GM13977 (cell line): ENCODE results near the gene MYL5.
"Not testable (repeated sequence)": the region's sequence is repeated elsewhere in the genome, so short reads cannot be mapped to it uniquely, and the experiment has no call there.

Source experiments
- DNase-seq: peaks from one replicate; pipeline ENCODE4 v3.0.0; 2012; ENCODE audit warnings: low spot score
- in situ Hi-C: fragments of 300-500 bp; cut with MboI; formaldehyde crosslinking; loops from one replicate; pipeline ENCODE4 v1.12.0; 2022; ENCODE audit warnings: low sequenced_read_pairs, low pct_unique_long_range_greater_than_20kb, mixed read lengths, inconsistent platforms; ENCODE audit not compliant: unreplicated experiment
- TF ChIP-seq, protein P1 (sequence below): IDR thresholded peaks from 2 replicates; pipeline ENCODE4 v1.5.1; 2012; ENCODE audit warnings: mild to moderate bottlenecking, control low read depth; ENCODE audit not compliant: insufficient read depth; ENCODE audit errors: extremely low read depth, missing control alignments

The MYL5 gene

DNA sequence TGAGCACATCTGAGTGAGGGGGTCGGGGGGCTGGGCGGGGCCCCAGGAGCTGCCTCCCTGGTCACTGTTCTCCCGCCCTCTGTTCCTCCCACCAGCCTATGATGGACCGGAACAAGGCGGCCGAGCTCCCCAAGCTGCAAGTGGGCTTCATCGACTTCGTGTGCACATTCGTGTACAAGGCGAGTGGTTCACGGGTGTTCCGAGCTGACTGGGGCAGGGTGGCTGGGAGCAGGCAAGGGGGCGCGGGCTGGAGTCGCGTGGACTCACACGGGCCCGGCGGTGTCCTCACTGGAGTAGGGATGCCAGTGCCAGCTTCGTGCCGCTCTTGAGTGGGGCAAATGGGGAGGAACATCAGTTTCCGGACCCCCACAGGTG, 7.9 kb upstream of the MYL5 start:
- in situ Hi-C loops = no loop called here
- TF ChIP-seq, protein P1, sequence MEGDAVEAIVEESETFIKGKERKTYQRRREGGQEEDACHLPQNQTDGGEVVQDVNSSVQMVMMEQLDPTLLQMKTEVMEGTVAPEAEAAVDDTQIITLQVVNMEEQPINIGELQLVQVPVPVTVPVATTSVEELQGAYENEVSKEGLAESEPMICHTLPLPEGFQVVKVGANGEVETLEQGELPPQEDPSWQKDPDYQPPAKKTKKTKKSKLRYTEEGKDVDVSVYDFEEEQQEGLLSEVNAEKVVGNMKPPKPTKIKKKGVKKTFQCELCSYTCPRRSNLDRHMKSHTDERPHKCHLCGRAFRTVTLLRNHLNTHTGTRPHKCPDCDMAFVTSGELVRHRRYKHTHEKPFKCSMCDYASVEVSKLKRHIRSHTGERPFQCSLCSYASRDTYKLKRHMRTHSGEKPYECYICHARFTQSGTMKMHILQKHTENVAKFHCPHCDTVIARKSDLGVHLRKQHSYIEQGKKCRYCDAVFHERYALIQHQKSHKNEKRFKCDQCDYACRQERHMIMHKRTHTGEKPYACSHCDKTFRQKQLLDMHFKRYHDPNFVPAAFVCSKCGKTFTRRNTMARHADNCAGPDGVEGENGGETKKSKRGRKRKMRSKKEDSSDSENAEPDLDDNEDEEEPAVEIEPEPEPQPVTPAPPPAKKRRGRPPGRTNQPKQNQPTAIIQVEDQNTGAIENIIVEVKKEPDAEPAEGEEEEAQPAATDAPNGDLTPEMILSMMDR = no peak
- DNase-seq = no peak

DNA sequence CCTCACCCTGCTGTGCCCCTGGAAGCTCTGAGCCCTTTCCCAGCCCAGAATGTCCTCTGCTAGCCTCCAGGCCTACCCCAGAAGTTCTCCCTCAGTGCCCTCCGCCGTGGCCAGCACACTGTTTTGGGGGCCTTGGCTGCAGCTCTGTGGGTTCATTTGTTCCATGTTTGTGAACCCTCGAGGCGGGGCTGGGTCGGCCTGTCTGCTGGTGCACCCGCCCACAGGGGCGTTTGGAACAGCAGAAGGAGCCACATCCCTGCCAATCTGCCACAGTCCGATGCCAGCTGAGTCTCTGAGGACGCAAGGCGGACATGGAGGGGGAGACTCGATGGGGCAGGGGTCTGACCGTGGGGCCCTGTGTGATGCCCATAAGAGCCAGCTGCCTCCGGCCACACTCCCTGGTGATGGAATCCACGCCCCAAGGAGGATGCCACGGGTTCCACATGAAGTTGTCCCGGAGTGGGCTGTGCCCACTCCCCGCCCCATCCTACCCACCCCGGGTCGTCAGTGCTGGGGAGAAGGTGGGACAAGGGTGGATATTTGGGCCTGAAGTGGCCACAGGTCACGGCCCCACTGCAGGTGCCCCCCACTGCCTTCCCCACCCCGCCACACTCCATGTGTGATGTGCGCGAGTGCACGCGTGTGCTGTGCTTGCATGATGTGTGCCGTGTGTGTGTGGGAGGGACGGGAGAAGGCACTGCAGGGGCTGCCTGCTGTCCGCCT, 7.4 kb upstream of the MYL5 start:
- TF ChIP-seq, protein P1 = no peak
- DNase-seq = no peak
- in situ Hi-C loops = no loop called here

DNA sequence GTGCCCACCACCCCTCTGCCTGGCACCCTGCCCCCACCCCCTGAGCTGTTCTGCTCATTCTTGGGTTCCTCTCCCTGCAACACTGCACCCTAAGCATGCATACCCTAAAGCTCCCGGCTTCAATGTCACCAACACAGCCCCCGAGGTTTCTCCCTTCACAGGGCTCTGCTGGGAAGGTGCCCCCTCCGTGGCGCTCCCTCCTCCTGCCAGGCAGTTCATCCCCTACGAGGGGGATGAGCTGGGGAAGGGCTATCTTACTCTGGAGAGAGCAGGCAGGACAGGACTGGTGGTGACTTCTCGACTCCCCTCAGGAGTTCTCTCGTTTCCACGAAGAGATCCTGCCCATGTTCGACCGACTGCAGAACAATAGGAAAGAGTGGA, 6.8 kb upstream of the MYL5 start:
- TF ChIP-seq, protein P1 = no peak
- no peak for DNase-seq
- in situ Hi-C loops = no loop called here

DNA sequence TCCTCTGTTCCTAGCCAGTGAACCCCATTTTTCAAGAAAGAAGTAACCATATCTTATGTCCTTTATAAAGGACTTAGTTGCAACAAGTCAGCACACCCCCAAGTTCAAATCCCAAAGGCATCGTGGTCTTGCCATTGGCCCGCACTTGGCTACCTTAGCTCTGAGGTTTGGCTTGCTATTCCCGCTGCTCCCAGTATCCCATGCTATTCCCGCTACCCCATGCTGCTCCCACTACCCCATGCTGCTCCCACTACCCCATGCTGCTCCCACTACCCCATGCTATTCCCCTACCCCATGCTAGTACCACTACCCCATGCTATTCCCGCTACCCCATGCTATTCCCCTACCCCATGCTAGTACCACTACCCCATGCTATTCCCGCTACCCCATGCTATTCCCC, 6.1 kb upstream of the MYL5 start:
- in situ Hi-C loops = not testable (repeated sequence)

DNA sequence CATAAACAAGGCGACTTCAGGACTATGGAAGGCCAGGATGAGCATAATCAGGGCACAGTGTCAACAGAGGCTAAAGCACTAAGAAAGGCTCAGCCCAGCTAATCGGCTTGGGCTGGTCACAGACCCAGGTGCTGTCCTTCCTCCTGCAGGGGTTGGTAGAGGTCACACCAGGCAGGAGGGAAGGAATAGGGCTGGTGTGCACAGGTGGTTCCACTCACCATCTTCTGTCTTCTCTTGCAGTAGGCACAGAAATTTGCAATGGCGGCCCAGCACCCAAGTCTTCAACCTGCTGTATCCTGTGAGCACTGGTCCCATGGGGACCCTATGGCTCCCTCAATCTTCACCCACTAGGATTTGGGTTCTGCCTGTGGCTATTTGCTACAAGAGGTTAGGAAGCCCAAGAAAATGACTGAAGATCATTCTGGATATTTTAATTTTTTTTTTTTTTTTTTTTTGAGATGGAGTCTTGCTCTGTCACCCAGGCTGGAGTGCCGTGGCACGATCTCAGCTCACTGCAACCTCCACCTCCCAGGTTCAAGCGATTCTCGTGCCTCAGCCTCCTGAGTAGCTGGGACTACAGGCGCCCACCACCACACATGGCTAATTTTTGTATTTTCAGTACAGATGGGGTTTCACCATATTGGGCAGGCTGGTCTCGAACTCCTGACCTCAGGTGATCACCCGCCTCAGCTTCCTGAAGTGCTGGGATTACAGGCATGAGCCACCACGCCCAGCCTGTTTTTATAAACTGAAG, 4.4 kb upstream of the MYL5 start:
- in situ Hi-C loops, DNase-seq: not testable (repeated sequence)

More for the DNA sequence above, 6.1 kb upstream of the MYL5 start:
- DNase-seq = not testable (repeated sequence)

DNA sequence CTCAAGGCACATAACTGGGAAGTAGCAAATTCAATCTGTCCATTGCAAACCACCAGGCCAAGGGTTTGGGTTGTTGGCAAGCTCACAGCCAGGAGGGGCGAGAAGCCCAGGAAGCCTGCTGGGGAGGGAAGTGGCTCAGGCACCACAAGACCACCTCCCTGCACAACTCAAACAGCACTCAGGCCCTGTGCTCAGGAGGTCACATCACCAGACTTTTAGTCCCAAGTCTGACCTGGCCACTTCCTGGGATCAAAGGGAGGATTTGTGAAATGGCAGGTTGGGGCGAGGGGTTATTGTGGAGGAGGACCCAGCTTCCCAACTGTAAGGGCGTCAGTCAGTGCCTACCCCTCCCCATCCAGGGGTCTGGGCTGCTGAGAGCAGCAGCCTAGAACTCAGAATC, 2.6 kb upstream of the MYL5 start:
- no peak for DNase-seq
- TF ChIP-seq, protein P1 = no peak
- in situ Hi-C loops = no loop called here

DNA sequence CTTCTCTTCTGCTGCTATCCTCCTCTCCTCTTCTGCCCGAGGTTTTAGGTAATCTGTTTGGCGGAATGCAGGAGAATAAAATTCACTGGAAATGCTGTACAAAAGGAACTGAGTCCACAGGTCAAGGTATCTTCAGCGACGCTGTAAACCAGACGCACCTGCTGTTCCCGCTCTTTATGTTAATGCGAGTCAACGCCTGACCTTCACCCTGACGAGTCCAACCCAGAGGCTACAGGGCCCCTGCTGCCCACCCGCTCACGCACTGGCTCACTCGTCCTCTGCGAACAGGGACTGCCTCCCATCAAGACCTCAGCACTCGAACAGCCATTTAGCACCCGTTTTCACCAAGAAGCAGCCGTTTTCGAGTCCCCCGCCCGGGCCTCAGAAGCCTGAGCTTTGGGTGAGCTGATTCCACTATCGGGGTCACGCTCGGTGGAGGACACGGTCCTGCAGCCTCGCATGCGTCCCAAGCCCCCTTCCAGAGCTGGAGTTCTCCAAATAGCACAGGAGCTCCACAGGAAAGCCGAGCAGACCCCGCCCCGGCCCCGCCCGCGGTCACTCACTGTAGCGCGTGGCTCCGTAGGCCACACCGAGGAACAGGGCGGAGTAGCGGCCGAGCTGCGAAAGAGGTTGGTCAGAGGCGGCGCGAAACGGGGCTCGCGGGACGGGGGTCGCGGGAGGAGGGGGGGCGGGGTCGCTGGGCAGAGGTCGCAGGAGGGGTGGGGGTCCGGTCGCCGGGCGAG, 822 bp upstream of the MYL5 start:
- DNase-seq = no peak
- TF ChIP-seq, protein P1 = no peak
- in situ Hi-C loops = no loop called here
